Heart right ventricle (tissue), 16 donors: ENCODE results near the gene RMDN2. TPM values are rescaled to one million over a fixed set of nuclear protein-coding genes. Genes with fewer than 3 reads are reported as not detected.

ENCODE experiments used
- ATAC-seq, 8 donors: fragments of 200-7000 bp; cut with Tn5 transposase; one replicate each; pipeline ENCODE4 v1.9.1; 2020; ENCODE audit warnings: mild to moderate bottlenecking in 8 of 8, moderate library complexity in 8 of 8, moderate number of reproducible peaks in 1 of 8
- DNase-seq, 2 donors: peaks; one replicate each; pipeline ENCODE4 v3.0.0-alpha.2; 2020
- H3K27ac ChIP-seq, 10 donors: fragments of 200-600 bp; sonication (generic) in 2 of 10; one replicate each; pipeline versions ENCODE4 v1.5.0 to v1.8.0; 2020 to 2022; ENCODE audit warnings: mild to moderate bottlenecking in 3 of 10
- H3K27me3 ChIP-seq, 7 donors: fragments of 200-600 bp; one replicate each; pipeline ENCODE4 v1.8.0; 2021 to 2022; ENCODE audit warnings: mild to moderate bottlenecking in 2 of 7
- H3K36me3 ChIP-seq, 9 donors: fragments of 200-600 bp; sonication (generic) in 1 of 9; one replicate each; pipeline versions ENCODE4 v1.5.0 to v1.8.0; 2020 to 2022; ENCODE audit warnings: mild to moderate bottlenecking in 2 of 9
- H3K4me1 ChIP-seq, 9 donors: fragments of 200-600 bp; sonication (generic) in 1 of 9; one replicate each; pipeline versions ENCODE4 v1.5.0 to v1.8.0; 2020 to 2022; ENCODE audit warnings: mild to moderate bottlenecking in 4 of 9
- H3K4me3 ChIP-seq, 10 donors: fragments of 200-600 bp; sonication (generic) in 2 of 10; one replicate each; pipeline versions ENCODE4 v1.5.0 to v1.8.0; 2020 to 2022; ENCODE audit warnings: mild to moderate bottlenecking in 7 of 10, moderate library complexity in 2 of 10
- H3K9me3 ChIP-seq, 11 donors: fragments of 200-600 bp in 10 of 11; sonication (generic) in 2 of 11; one replicate each; pipeline versions ENCODE4 v1.5.0 to v1.8.0; 2013 to 2022; ENCODE audit warnings: mild to moderate bottlenecking in 2 of 11, control low read depth in 1 of 11, moderate library complexity in 1 of 11
- WGBS, 2 donors: extraction: QIAGEN DNeasy Blood & Tissue Kit; methylation state at CpG; one replicate each; pipeline ENCODE4 v1.1.7; 2013; ENCODE audit warnings: inconsistent platforms in 1 of 2; 5-methylcytosine and 5-hydroxymethylcytosine counted together
- intact Hi-C, 10 donors: fragments of 100-400 bp; cut with DNase I; formaldehyde crosslinking; loops; one replicate each; pipeline versions ENCODE4 v1.11.1 to v1.14.2; 2022
- long read RNA-seq, 3 donors: library from polyadenylated mRNA; unstranded; transcript quantifications; one replicate each; pipeline ENCODE4 v2.0.0, GENCODE V29; 2020 to 2021
- polyA plus RNA-seq, 2 donors: library from polyadenylated mRNA; stranded (reverse); fragments of 200-250 nt; gene quantifications; one replicate each; pipeline ENCODE4 v1.2.3, GENCODE V29; 2013
- total RNA-seq, 10 donors: library from RNA; stranded (reverse); fragmentation: NEBNext Ultra II Directional in 3 of 10; extraction: Animal tissue kit (Norgen Biotek cat#: 25700) in 3 of 10; gene quantifications; one replicate each; pipeline versions ENCODE4 v1.2.1 to v1.2.4, GENCODE V29; 2021 to 2023
- TF ChIP-seq, protein P1 (sequence below), 9 donors: fragments of 200-600 bp; sonication (generic) in 2 of 9; IDR thresholded peaks; one replicate each; pipeline versions ENCODE4 v1.5.0 to v1.8.0; 2021 to 2022; ENCODE audit warnings: antibody characterized with exemption in 9 of 9, mild to moderate bottlenecking in 5 of 9, moderate library complexity in 1 of 9
- donor health status: Arrhythmogenic right ventricular cardiomyopathy.
- donor health status: ischemic (EF 13 %, LVEDD 7.1; RV severe dilation, severe dysfunction).
- donor health status: healthy with polysubstance abuse.
- donor health status: DM: no; HTN: yes; CAD: no.
- donor health status: DM: no; HTN: no; CAD: no.
- donor health status: ischemic (EF 25% LVEDD 6.9; RV normal size, moderate dysfunction).
- donor health status: ischemic (EF 25% LVEDD 5.7; RV mildly dilated, moderate dysfunction).
- donor health status: healthy.
- donor health status: DM: yes; HTN: yes; CAD: no.
- donor health status: Ischemic cardiomyopathy.
- donor health status: ischemic (EF 35%, LVEDD 5.7; RV mildly dilated, moderate dysfunction).
- donor health status: nonischemic (EF 11% LVEDD 7.7; RV severe dilation, severe dysfunction).
- donor health status: DM: yes; HTN: yes; CAD: no.
- donor health status: PGD.
- donor health status: ischemic (EF 29% LVEDD 5.4; RV normal size, mild dysfunction).
- donor health status: nonischemic (EF 23%, LVEDD 6.1; RV moderate dilation, normal function).

RMDN2 gene, protein sequence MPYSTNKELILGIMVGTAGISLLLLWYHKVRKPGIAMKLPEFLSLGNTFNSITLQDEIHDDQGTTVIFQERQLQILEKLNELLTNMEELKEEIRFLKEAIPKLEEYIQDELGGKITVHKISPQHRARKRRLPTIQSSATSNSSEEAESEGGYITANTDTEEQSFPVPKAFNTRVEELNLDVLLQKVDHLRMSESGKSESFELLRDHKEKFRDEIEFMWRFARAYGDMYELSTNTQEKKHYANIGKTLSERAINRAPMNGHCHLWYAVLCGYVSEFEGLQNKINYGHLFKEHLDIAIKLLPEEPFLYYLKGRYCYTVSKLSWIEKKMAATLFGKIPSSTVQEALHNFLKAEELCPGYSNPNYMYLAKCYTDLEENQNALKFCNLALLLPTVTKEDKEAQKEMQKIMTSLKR
- total RNA-seq, result 1 to 10 TPM; 4.1 to 8.5 (median 5.2) TPM
- polyA plus RNA-seq, result 1 to 10 TPM; 2.5 to 4.4 TPM
- long read RNA-seq, donor 1, transcript RMDN2-202 (11 exons, 1,381 nt), result major isoform, 6 of 8 reads
- long read RNA-seq, donor 1, partial matches to known transcripts, result 0 of 8 reads
- long read RNA-seq, donor 1, other reads (novel, unspliced or antisense), result 2 of 8 reads
- long read RNA-seq, donor 2, transcript RMDN2-202 (11 exons, 1,381 nt), result major isoform, 5 of 7 reads
- long read RNA-seq, donor 2, partial matches to known transcripts, result 0 of 7 reads
- long read RNA-seq, donor 2, other reads (novel, unspliced or antisense), result 2 of 7 reads
- long read RNA-seq, donor 3, transcript RMDN2-202 (11 exons, 1,381 nt), result major isoform, 6 of 9 reads
- long read RNA-seq, donor 3, partial matches to known transcripts, result 0 of 9 reads
- long read RNA-seq, donor 3, other reads (novel, unspliced or antisense), result 3 of 9 reads

- DNase-seq, result peak; percentile 91
- Histone ChIP-seq H3K9me3 (no peaks in the 10 kb centered on the region), H3K36me3 (peaks cover 0 to 14% (median 0%) of the 10 kb centered on the region in 9 donors), H3K4me1 (peaks cover 0 to 34% (median 6%) of the 10 kb centered on the region in 9 donors), H3K4me3 (peak within 1 kb of the TSS; percentile 65 to 92 (median 80)), H3K27me3 (no peaks in the 10 kb centered on the region), H3K27ac (peak within 1 kb of the TSS; percentile 87 to 98 (median 94))
- intact Hi-C loops, result no loop called here
- ATAC-seq, result peak; percentile 97 to 99 (median 98)
- TF ChIP-seq, protein P1, sequence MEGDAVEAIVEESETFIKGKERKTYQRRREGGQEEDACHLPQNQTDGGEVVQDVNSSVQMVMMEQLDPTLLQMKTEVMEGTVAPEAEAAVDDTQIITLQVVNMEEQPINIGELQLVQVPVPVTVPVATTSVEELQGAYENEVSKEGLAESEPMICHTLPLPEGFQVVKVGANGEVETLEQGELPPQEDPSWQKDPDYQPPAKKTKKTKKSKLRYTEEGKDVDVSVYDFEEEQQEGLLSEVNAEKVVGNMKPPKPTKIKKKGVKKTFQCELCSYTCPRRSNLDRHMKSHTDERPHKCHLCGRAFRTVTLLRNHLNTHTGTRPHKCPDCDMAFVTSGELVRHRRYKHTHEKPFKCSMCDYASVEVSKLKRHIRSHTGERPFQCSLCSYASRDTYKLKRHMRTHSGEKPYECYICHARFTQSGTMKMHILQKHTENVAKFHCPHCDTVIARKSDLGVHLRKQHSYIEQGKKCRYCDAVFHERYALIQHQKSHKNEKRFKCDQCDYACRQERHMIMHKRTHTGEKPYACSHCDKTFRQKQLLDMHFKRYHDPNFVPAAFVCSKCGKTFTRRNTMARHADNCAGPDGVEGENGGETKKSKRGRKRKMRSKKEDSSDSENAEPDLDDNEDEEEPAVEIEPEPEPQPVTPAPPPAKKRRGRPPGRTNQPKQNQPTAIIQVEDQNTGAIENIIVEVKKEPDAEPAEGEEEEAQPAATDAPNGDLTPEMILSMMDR (IDR thresholded peaks at IDR 0.05), result peak in 3 of 9 donors; percentile 16 to 42 (median 18)
- 0 to 1% methylated on average over 78 to 79 of the region's 79 CpGs for WGBS, 2 donors
These were observed at the start of gene RMDN2 for GRCh38 chr2:37925063-37925897. TSS of gene RMDN2 (plus strand) at chr2:37925287. CDS start at chr2:37929278, 3,991 bp downstream.

GRCh38 chr2:37875403-37875906 is 49.6 kb upstream of the RMDN2 start:
- DNase-seq (peak in 1 of 2 donors; percentile 27), ATAC-seq (peak in 4 of 8 donors; percentile 34 to 39 (median 39))
- peak overlapping the region in 8 of 10 donors; percentile 10 to 84 (median 74) for H3K27ac ChIP-seq
- WGBS, 2 donors, result 27 to 31% methylated on average over 15 of the region's 15 CpGs
- H3K4me3 ChIP-seq, result peak overlapping the region in 5 of 10 donors; percentile 13 to 42 (median 31)
- intact Hi-C loops, result loop anchor here in 9 of 10 donors (2.0 to 10.0 kb wide), 9 partner anchors 43 to 483 kb away; partner anchors contain the start of gene CDC42EP3 (in 3 of the 9)
- H3K27me3 ChIP-seq, result peaks cover 0 to 8% (median 0%) of the 10 kb centered on the region in 7 donors
- TF ChIP-seq, protein P1 (IDR thresholded peaks at IDR 0.05), result no peak
- no peaks in the 10 kb centered on the region for H3K36me3 ChIP-seq
- no peaks in the 10 kb centered on the region for H3K9me3 ChIP-seq
- peaks cover 16 to 68% (median 60%) of the 10 kb centered on the region in 9 donors for H3K4me1 ChIP-seq

DNA sequence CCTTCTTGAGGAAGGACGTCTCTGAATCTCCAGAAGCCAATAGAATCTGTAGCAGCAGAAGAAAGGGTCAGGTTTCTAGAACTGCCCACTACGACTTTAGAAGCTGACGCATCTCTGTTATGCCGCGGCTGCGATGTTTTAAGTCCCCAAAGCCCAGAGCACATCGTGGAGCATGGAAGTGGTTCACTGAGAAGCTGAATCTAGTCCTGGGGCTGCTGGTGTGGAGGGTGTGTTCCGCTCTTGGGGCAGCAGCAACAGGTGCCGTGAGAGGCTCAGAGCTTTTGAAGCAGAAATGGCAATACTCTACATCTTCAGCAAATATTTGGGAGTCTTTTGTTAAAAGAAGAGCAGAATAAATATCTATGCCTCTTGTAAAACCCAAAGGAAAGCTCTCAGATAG is 48.9 kb upstream of the RMDN2 start:
- intact Hi-C loops, result loop anchor here (2.0 to 10.0 kb wide), 11 partner anchors 43 to 484 kb away; partner anchors contain the start of gene CDC42EP3 (in 3 of the 10)
- TF ChIP-seq, protein P1 (IDR thresholded peaks at IDR 0.05), result no peak
- H3K4me3 ChIP-seq, result no peak overlapping the region
- no peak for ATAC-seq
- H3K36me3 ChIP-seq, result no peaks in the 10 kb centered on the region
- peaks cover 16 to 60% (median 52%) of the 10 kb centered on the region in 9 donors for H3K4me1 ChIP-seq
- peak overlapping the region in 5 of 10 donors; percentile 69 to 84 (median 82) for H3K27ac ChIP-seq
- DNase-seq, result no peak
- H3K9me3 ChIP-seq, result no peaks in the 10 kb centered on the region
- peaks cover 0 to 15% (median 0%) of the 10 kb centered on the region in 7 donors for H3K27me3 ChIP-seq
- WGBS, 2 donors, result 67 to 78% methylated on average over 9 of the region's 9 CpGs
